Kidney epithelial cell (primary cell): ENCODE data around the gene LGALS1. TPM values are rescaled to one million over a fixed set of nuclear protein-coding genes. Genes with fewer than 3 reads are reported as not detected.

Source experiments
- DNase-seq: peaks from one replicate; pipeline ENCODE4 v3.0.0-alpha.2; 2010; ENCODE audit warnings: low read depth
- H3K27me3 ChIP-seq: 2 replicates; pipeline ENCODE4 v1.6.0; 2011; ENCODE audit warnings: low read length; ENCODE audit not compliant: control insufficient read depth, insufficient read depth
- H3K36me3 ChIP-seq: 2 replicates; pipeline ENCODE4 v1.5.1; 2011; ENCODE audit warnings: low read length; ENCODE audit not compliant: control insufficient read depth, insufficient read depth
- H3K4me3 ChIP-seq: 2 replicates; pipeline ENCODE4 v1.5.1; 2011; ENCODE audit warnings: low read depth, mild to moderate bottlenecking, control low read depth, low read length
- total RNA-seq: library from RNA; depleted of rRNA; stranded (reverse); fragments of >200 nt; gene quantifications from 2 replicates; pipeline ENCODE4 v1.2.3, GENCODE V29; 2015
- TF ChIP-seq, protein P1 (sequence below): IDR thresholded peaks from 2 replicates; pipeline ENCODE4 v1.5.1; 2011; ENCODE audit warnings: mild to moderate bottlenecking, moderate library complexity, low read length, control low read depth, inconsistent platforms; ENCODE audit not compliant: insufficient read depth, poor library complexity, severe bottlenecking

The LGALS1 gene
- total RNA-seq, 1 donor from 2014 or later = 806 TPM

DNA sequence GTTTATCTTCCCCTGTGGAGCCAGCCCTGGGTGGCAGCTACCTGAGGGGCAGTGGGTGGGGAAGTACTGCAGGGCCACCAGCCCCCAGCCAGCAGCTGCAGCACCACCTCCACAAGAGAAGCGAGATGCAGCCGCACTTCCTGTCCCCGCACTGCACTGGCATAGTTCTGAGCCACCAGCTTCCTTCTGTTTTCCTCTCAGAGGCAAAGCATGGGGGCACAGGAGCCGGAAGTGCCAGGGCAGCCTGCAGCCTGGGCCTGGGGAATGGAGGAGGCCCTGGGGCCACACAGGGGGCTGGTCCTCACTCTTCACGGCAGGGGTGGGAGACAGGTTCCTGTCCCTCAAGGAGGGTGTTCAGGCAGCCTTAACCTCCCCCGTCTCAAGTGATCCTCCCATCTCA, 47.9 kb upstream of the LGALS1 start:
- DNase-seq = no peak
- Histone ChIP-seq H3K36me3 (peaks cover 6% of the 10 kb centered on the region), H3K4me3 (no peak overlapping the region), H3K27me3 (no peaks in the 10 kb centered on the region)
- TF ChIP-seq, protein P1, sequence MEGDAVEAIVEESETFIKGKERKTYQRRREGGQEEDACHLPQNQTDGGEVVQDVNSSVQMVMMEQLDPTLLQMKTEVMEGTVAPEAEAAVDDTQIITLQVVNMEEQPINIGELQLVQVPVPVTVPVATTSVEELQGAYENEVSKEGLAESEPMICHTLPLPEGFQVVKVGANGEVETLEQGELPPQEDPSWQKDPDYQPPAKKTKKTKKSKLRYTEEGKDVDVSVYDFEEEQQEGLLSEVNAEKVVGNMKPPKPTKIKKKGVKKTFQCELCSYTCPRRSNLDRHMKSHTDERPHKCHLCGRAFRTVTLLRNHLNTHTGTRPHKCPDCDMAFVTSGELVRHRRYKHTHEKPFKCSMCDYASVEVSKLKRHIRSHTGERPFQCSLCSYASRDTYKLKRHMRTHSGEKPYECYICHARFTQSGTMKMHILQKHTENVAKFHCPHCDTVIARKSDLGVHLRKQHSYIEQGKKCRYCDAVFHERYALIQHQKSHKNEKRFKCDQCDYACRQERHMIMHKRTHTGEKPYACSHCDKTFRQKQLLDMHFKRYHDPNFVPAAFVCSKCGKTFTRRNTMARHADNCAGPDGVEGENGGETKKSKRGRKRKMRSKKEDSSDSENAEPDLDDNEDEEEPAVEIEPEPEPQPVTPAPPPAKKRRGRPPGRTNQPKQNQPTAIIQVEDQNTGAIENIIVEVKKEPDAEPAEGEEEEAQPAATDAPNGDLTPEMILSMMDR = no peak

- no peak overlapping the region for H3K4me3 ChIP-seq
- no peak for DNase-seq
- peaks cover 6% of the 10 kb centered on the region for H3K36me3 ChIP-seq
- H3K27me3 ChIP-seq = no peaks in the 10 kb centered on the region
- TF ChIP-seq, protein P1 = no peak
Measured at GRCh38 chr22:37628830-37629229, 46.6 kb upstream of the LGALS1 start.

DNA sequence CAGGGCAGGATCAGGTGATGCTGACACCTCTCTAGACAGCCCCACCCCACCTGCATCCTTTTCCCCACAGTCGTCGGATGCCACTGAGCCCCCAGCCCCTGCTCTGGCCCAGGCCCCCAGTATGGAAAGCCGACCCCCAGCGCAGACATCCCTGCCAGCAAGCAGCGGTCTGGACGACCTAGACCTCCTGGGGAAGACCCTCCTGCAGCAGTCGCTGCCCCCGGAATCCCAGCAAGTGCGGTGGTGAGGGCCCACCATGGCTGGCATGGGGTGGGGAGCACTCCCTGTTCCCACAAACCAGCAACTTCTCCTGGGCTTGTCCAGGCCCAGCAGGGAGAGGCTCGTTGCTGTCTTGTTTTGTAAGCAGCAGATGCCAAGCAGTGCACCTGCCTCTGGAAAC, 45.5 kb upstream of the LGALS1 start:
- Histone ChIP-seq H3K27me3 (no peaks in the 10 kb centered on the region), H3K36me3 (peaks cover 6% of the 10 kb centered on the region)

DNA sequence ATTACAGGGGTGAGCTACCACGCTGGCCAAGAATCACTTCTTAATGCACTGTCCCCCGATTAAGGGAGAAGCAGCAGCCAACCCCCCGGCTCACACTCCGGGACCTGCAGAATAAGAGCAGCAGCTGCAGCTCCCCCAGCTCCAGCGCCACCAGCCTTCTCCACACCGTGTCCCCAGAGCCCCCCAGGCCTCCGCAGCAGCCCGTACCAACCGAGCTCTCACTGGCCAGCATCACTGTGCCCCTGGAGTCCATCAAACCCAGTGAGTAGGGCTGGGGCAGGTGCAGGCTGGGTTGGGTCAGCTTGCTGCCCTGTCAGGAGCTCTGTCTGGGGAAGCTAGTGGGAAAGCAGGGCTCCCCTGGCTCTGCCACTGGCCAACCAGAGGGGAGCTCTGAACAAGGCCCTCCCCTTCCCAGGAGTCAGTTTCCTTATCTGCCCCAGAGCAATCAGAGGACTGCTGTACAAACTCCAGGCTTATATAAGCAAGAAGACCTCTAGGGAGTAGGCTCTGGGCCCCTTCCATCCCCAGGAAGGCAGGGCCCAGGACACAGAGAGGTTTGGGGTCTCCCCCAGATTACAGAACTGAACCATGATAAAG, 44.5 kb upstream of the LGALS1 start:
- H3K4me3 ChIP-seq = no peak overlapping the region
- TF ChIP-seq, protein P1 = no peak
- H3K27me3 ChIP-seq = no peaks in the 10 kb centered on the region

More for the DNA sequence above, 45.5 kb upstream of the LGALS1 start:
- TF ChIP-seq, protein P1 = no peak
- no peak for DNase-seq
- no peak overlapping the region for H3K4me3 ChIP-seq

DNA sequence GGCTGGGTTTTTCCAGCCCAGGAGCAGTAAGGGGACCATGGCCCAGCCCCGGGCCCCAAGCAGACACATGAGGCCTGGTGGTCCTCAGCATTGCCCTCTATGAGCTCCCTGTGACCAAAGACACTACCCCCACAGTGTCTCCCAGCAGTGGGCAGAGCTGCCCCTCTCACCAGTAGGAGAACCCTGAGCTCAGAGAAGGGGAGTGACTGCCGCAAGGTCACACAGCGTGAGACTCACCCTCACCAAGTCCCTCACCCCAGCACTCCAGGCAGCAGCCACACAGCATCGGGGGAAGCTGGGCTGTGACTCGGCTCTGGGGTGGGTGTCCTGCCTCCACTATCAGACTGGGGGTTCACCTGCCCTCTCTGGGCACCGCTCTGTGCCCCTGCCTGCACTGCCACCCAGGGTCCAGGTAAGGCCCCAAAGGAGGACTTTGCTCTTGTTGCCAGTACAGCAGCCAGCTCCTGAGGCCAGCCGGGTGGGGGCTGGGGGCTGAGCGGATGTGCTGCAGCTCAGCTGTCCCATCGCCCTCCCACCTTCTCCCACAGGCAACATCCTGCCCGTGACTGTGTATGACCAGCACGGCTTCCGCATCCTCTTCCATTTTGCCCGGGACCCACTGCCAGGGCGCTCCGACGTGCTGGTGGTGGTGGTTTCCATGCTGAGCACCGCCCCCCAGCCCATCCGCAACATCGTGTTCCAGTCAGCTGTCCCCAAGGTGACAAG, 43.8 kb upstream of the LGALS1 start:
- no peaks in the 10 kb centered on the region for H3K27me3 ChIP-seq
- DNase-seq = no peak
- TF ChIP-seq, protein P1 = no peak
- H3K36me3 ChIP-seq = peaks cover 5% of the 10 kb centered on the region
- no peak overlapping the region for H3K4me3 ChIP-seq

More for the DNA sequence above, 44.5 kb upstream of the LGALS1 start:
- no peak for DNase-seq
- peaks cover 5% of the 10 kb centered on the region for H3K36me3 ChIP-seq
